HUES48 (cell line): ENCODE results near the gene SLC25A52.
"Not testable (repeated sequence)": the region's sequence is repeated elsewhere in the genome, so short reads cannot be mapped to it uniquely, and the experiment has no call there.

Experiments used
- H3K27ac ChIP-seq: one replicate; pipeline ENCODE4 v1.7.0; 2013; ENCODE audit warnings: low read depth, low read length, inconsistent platforms
- H3K27me3 ChIP-seq: 2 replicates; pipeline ENCODE4 v1.6.1; 2013; ENCODE audit warnings: mild to moderate bottlenecking, low read length; ENCODE audit not compliant: control insufficient read depth, insufficient read depth
- H3K36me3 ChIP-seq: 2 replicates; pipeline ENCODE4 v1.6.1; 2013; ENCODE audit warnings: low read length; ENCODE audit not compliant: control insufficient read depth, insufficient read depth
- H3K4me1 ChIP-seq: 2 replicates; pipeline ENCODE4 v1.6.1; 2013; ENCODE audit warnings: mild to moderate bottlenecking, low read length; ENCODE audit not compliant: control insufficient read depth, insufficient read depth
- H3K4me3 ChIP-seq: 2 replicates; pipeline ENCODE4 v1.5.1; 2013; ENCODE audit warnings: mild to moderate bottlenecking, low read depth, low read length
- H3K9ac ChIP-seq: 2 replicates; pipeline ENCODE4 v1.6.1; 2013; ENCODE audit warnings: mild to moderate bottlenecking, low read depth, low read length, moderate library complexity
- H3K9me3 ChIP-seq: 2 replicates; pipeline ENCODE4 v1.6.1; 2013; ENCODE audit warnings: low read length; ENCODE audit not compliant: control insufficient read depth, insufficient read depth

Gene SLC25A52

GRCh38 chr18:31760695-31761094, at the start of gene SLC25A52:
Gene SLC25A52 (minus strand): TSS chr18:31760880. CDS start chr18:31760661, 219 bp downstream.
- no peaks in the 10 kb centered on the region for H3K9me3 ChIP-seq
- H3K4me3 ChIP-seq: no peak within 1 kb of the TSS
- no peaks in the 10 kb centered on the region for H3K36me3 ChIP-seq
- no peaks in the 10 kb centered on the region for H3K4me1 ChIP-seq
- no peak within 1 kb of the TSS for H3K27ac ChIP-seq
- no peaks in the 10 kb centered on the region for H3K27me3 ChIP-seq
- H3K9ac ChIP-seq: no peak within 1 kb of the TSS

GRCh38 chr18:31809049-31809448, 48.4 kb upstream of the SLC25A52 start:
- not testable (repeated sequence) for H3K4me3 ChIP-seq, H3K9ac ChIP-seq, H3K27me3 ChIP-seq, H3K27ac ChIP-seq, H3K36me3 ChIP-seq, H3K9me3 ChIP-seq
- peaks cover 17% of the 10 kb centered on the region for H3K4me1 ChIP-seq

DNA sequence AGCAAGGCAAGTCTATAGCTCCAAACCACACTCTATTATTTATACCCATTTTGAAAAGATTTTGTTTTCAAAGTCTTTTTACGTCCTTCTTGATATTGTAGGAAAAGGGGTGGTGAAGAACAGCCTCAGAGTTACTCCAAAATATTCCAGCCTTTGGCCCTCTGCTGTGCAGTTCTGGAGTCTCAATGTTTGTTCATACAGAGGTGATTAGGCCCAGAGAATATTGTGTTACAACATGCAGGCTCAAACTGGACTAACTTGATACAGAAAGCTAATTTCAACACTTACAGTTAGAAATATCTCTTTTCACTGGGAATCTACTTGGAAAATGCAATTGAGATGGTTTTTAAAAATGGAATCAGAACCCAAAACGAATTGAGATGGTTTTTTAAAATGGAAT, 40.4 kb upstream of the SLC25A52 start:
- Histone ChIP-seq H3K36me3 (no peaks in the 10 kb centered on the region), H3K27ac (no peak overlapping the region), H3K9ac (no peak overlapping the region), H3K4me1 (no peaks in the 10 kb centered on the region), H3K9me3 (no peaks in the 10 kb centered on the region), H3K4me3 (no peak overlapping the region), H3K27me3 (no peaks in the 10 kb centered on the region)

DNA sequence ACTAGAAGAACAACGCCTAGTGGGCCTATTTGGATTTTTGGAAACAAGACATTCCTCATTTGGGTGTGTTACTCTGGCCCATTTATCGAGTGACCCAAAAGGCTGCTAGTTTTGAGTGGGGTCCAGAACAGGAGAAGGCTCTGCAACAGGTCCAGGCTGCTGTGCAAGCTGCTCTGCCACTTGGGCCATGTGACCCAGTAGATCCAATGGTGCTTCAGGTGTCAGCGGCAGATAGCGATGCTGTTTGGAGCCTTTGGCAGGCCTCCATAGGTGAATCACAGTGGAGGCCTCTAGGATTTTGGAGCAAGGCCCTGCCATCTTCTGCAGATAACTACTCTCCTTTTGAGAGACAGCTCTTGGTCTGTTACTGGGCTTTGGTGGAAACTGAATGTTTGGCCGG, 38.6 kb upstream of the SLC25A52 start:
- not testable (repeated sequence) for H3K9ac ChIP-seq, H3K36me3 ChIP-seq, H3K27ac ChIP-seq, H3K27me3 ChIP-seq, H3K4me1 ChIP-seq, H3K4me3 ChIP-seq, H3K9me3 ChIP-seq

- Histone ChIP-seq H3K4me3 (no peak overlapping the region), H3K27me3 (no peaks in the 10 kb centered on the region), H3K27ac (no peak overlapping the region), H3K36me3 (no peaks in the 10 kb centered on the region), H3K4me1 (no peaks in the 10 kb centered on the region), H3K9me3 (no peaks in the 10 kb centered on the region), H3K9ac (no peak overlapping the region)
Measured at GRCh38 chr18:31798399-31798798, 37.7 kb upstream of the SLC25A52 start.

GRCh38 chr18:31795747-31796146, 35.1 kb upstream of the SLC25A52 start:
- Histone ChIP-seq H3K4me1 (no peaks in the 10 kb centered on the region), H3K27ac (no peak overlapping the region), H3K27me3 (no peaks in the 10 kb centered on the region), H3K9me3 (no peaks in the 10 kb centered on the region), H3K36me3 (no peaks in the 10 kb centered on the region), H3K9ac (no peak overlapping the region), H3K4me3 (no peak overlapping the region)

- Histone ChIP-seq H3K27me3 (no peaks in the 10 kb centered on the region), H3K4me1 (no peaks in the 10 kb centered on the region), H3K9me3 (no peaks in the 10 kb centered on the region), H3K9ac (no peak overlapping the region), H3K36me3 (no peaks in the 10 kb centered on the region), H3K4me3 (no peak overlapping the region), H3K27ac (no peak overlapping the region)
Measured at GRCh38 chr18:31793531-31793930, 32.9 kb upstream of the SLC25A52 start.

DNA sequence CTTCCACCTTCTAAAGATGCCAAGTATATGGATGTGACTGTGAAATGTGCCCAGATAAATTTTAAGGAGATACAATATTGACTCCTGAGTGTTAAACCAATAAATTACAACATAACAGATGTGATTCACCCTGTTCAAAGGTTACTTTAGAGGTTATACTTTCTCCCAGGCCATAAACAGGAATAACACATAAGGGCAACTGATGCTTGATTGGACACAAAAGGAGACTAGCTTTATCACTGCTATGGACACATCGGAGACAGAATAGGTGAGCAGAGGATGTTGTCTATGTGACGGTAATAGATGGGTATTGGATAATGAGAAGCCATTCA, 31.9 kb upstream of the SLC25A52 start:
- Histone ChIP-seq H3K4me1 (no peaks in the 10 kb centered on the region), H3K36me3 (no peaks in the 10 kb centered on the region), H3K4me3 (no peak overlapping the region), H3K9ac (no peak overlapping the region), H3K27ac (no peak overlapping the region), H3K9me3 (no peaks in the 10 kb centered on the region), H3K27me3 (no peaks in the 10 kb centered on the region)

- Histone ChIP-seq H3K4me1 (no peaks in the 10 kb centered on the region), H3K27ac (no peak overlapping the region), H3K9ac (no peak overlapping the region), H3K36me3 (no peaks in the 10 kb centered on the region), H3K27me3 (no peaks in the 10 kb centered on the region), H3K9me3 (no peaks in the 10 kb centered on the region), H3K4me3 (no peak overlapping the region)
Measured at GRCh38 chr18:31791817-31792579, 31.3 kb upstream of the SLC25A52 start.

- Histone ChIP-seq H3K9ac (no peak overlapping the region), H3K4me3 (no peak overlapping the region), H3K27ac (no peak overlapping the region), H3K27me3 (no peaks in the 10 kb centered on the region), H3K9me3 (no peaks in the 10 kb centered on the region), H3K4me1 (no peaks in the 10 kb centered on the region), H3K36me3 (no peaks in the 10 kb centered on the region)
Measured at GRCh38 chr18:31789409-31789808, 28.7 kb upstream of the SLC25A52 start.

- H3K27me3 ChIP-seq: no peaks in the 10 kb centered on the region
- no peak overlapping the region for H3K9ac ChIP-seq
- H3K4me1 ChIP-seq: no peaks in the 10 kb centered on the region
- H3K9me3 ChIP-seq: peaks cover 7% of the 10 kb centered on the region; the same call in 1 of the 2 replicates
- H3K27ac ChIP-seq: no peak overlapping the region
- no peaks in the 10 kb centered on the region for H3K36me3 ChIP-seq
- no peak overlapping the region for H3K4me3 ChIP-seq
Measured at GRCh38 chr18:31783059-31783458, 22.4 kb upstream of the SLC25A52 start.
